ENCODE results near the gene STK38. TPM values are rescaled to one million over a fixed set of nuclear protein-coding genes. Genes with fewer than 3 reads are reported as not detected.
A peak's percentile ranks its signal among the peaks of the same experiment; 100 is the strongest.

Gene STK38
- total and polyA plus RNA-seq, 9 of the 15 experiments (the other 6 are each of a cell fraction or from before 2014, with no cell fraction given), result 5.7 to 28.7 (median 19.5) TPM

GRCh38 chr6:36574679-36575078 is 27.4 kb upstream of the STK38 start (continued):
- no peak for TF ChIP-seq RREB1 (CRISPR knock-in tag; IDR thresholded peaks at IDR 0.05)
- no peak for TF ChIP-seq ZNF77 (CRISPR knock-in tag; IDR thresholded peaks at IDR 0.05)
- no peak for TF ChIP-seq BRD4 (IDR thresholded peaks at IDR 0.05)
- no peak for TF ChIP-seq FOXO4 (CRISPR knock-in tag; IDR thresholded peaks at IDR 0.05)
- TF ChIP-seq SMARCC2 (IDR thresholded peaks at IDR 0.05; ENCODE audit: low read depth), result no peak
- no peak for TF ChIP-seq NR1H2 (CRISPR knock-in tag; IDR thresholded peaks at IDR 0.05)
- no peak for TF ChIP-seq ZKSCAN1 (IDR thresholded peaks at IDR 0.05; ENCODE audit: low read depth, low read length)
- TF ChIP-seq TBL1XR1 (IDR thresholded peaks at IDR 0.05; ENCODE audit: low read length in 2 of 2), result no peak
- TF ChIP-seq MBD1 (CRISPR knock-in tag; IDR thresholded peaks at IDR 0.05), result no peak
- no peak for TF ChIP-seq SMAD2 (IDR thresholded peaks at IDR 0.05; ENCODE audit: low read depth, low read length)
- peak in 1 of 2 experiments; percentile 65; a peak in 1 of 3 replicates for TF ChIP-seq CBX3 (IDR thresholded peaks at IDR 0.05; ENCODE audit: borderline replicate concordance in 1 of 2, low read length in 2 of 2)
- 0 out of 2 replicates have a peak, but pooled peaks have one; percentile 43 for TF ChIP-seq ZNF316 (IDR thresholded peaks at IDR 0.05)
- TF ChIP-seq ZNF212 (CRISPR knock-in tag; IDR thresholded peaks at IDR 0.05), result no peak
- TF ChIP-seq TBP (optimal IDR thresholded peaks at IDR 0.05; ENCODE audit: low read depth, low read length), result no peak
- no peak for TF ChIP-seq AFF1 (IDR thresholded peaks at IDR 0.05; ENCODE audit: low read depth in 1 of 2, partially characterized antibody in 2 of 2)
- TF ChIP-seq ZNF143 (CRISPR knock-in tag; IDR thresholded peaks at IDR 0.05), result no peak
- TF ChIP-seq RB1 (IDR thresholded peaks at IDR 0.05; ENCODE audit: low read depth), result no peak

Measured in K562 (cell line).